Measurements from ENCODE around the gene AUP1.

The AUP1 gene

DNA sequence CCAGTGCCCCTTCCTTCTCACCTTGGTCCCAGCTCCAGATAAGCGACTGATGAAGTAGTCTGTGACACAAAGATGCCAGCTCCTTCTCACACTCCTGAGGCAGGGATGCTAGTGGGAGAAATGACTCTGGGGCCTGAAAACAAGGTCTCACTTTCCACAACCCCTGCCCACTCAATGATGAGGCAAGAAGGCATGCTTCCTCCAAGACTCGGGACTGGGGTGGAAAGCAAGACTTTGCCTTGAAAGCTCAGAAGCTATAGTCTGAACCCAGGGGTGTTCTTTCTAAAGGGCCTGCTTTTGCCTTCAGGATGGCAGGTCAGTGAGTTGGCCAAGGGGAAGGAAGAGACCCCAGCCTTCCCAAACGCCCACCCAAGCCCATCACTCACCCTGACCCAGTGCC, 48.1 kb downstream of the AUP1 start:
- POLR2A ChIA-PET = interaction anchor here (0.9 to 4.1 kb wide), 11 partner anchors 9 to 112 kb away, joined by 3 to 46 read pairs (median 15); partner anchors contain the start of genes AUP1, HTRA2, INO80B and MOGS
- no peak for DNase-seq (ENCODE audit: extremely low spot score)
- CTCF ChIA-PET = interaction anchor here (0.8 to 1.3 kb wide), 2 partner anchors 14 to 49 kb away, joined by 4 to 5 read pairs; partner anchors contain the start of gene HTRA2
- TF ChIP-seq CTBP1 (IDR thresholded peaks at IDR 0.05; ENCODE audit: borderline replicate concordance) (no peak), BHLHE40 (IDR thresholded peaks at IDR 0.05; ENCODE audit: borderline replicate concordance) (no peak), LEF1 (IDR thresholded peaks at IDR 0.05; ENCODE audit: borderline replicate concordance) (no peak), TARDBP (IDR thresholded peaks at IDR 0.05) (no peak)
